Measurements from ENCODE around the gene YPEL3.

Gene YPEL3

DNA sequence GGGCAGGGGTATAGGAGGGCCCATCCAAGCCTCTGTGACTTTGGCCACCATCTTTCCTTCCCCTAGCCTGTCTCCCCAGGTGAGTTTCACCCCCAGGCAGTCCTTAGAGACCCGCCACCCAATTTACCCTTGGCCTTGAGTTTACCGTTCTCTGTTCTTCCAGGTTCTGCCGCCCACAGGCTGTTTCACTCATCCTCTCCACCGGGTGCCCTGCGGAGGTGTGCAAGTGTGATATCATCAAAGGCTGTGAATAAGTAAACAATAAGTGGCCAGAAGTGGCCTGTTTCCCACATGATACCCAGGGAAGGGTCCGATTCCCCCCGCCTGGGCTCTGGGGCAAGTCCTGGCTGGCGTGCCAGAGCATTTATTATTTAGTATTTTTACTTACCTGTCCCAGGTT lies 49.8 kb downstream of the YPEL3 start:
- no peak for DNase-seq (ENCODE audit: low read depth)
